Upper lobe of left lung (tissue), 4 donors: ENCODE data around the gene ANKFN1.

Experiments used
- EP300 ChIP-seq, 4 donors: sonication (generic); formaldehyde crosslinking; IDR thresholded peaks; one replicate each; pipeline ENCODE4 v1.5.1; 2017; ENCODE audit warnings: antibody characterized with exemption in 4 of 4, control low read depth in 2 of 4
- TF ChIP-seq, protein P1 (sequence below), 6 experiments: fragments of 450-650 bp in 4 of 6; fragments of 200-600 bp in 2 of 6; sonication (generic) in 2 of 6; IDR thresholded peaks; one replicate each; pipeline ENCODE4 v1.5.1; 2016 to 2019; ENCODE audit warnings: antibody characterized with exemption in 6 of 6

DNA sequence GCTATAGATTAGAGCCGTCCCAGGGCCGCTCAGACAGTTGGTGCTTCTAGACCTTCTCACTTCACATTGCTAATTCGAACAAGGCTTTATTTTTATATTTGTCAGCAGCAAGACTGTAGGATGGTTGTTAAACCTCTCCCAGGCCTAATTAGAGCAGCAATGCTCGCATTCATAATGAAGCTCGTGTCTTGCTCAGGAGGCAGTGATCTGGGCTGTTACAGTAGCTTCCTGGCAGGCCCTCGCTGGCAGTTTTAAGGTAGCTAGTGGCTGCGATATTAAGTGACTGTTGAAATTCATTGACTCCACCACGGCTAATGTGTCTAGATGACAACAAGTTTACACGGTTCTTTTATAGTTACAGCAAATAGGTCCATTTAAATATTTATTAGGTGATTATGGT, 23.2 kb upstream of the ANKFN1 start:
- TF ChIP-seq, protein P1, sequence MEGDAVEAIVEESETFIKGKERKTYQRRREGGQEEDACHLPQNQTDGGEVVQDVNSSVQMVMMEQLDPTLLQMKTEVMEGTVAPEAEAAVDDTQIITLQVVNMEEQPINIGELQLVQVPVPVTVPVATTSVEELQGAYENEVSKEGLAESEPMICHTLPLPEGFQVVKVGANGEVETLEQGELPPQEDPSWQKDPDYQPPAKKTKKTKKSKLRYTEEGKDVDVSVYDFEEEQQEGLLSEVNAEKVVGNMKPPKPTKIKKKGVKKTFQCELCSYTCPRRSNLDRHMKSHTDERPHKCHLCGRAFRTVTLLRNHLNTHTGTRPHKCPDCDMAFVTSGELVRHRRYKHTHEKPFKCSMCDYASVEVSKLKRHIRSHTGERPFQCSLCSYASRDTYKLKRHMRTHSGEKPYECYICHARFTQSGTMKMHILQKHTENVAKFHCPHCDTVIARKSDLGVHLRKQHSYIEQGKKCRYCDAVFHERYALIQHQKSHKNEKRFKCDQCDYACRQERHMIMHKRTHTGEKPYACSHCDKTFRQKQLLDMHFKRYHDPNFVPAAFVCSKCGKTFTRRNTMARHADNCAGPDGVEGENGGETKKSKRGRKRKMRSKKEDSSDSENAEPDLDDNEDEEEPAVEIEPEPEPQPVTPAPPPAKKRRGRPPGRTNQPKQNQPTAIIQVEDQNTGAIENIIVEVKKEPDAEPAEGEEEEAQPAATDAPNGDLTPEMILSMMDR (IDR thresholded peaks at IDR 0.05) = no peak
- no peak for TF ChIP-seq EP300 (IDR thresholded peaks at IDR 0.05)
